Parathyroid adenoma (tissue), 2 donors: ENCODE results near the gene SORCS3.

Experiments used
- H2AFZ ChIP-seq: fragments of 300-600 bp; sonication (generic); one replicate; pipeline ENCODE4 v1.7.0; 2017; ENCODE audit warnings: antibody characterized with exemption, mild to moderate bottlenecking
- H3K27ac ChIP-seq: fragments of 300-600 bp; sonication (generic); one replicate; pipeline ENCODE4 v1.7.0; 2017
- H3K27me3 ChIP-seq: fragments of 300-600 bp; sonication (generic); one replicate; pipeline ENCODE4 v1.7.0; 2017; ENCODE audit warnings: low read length; ENCODE audit not compliant: control insufficient read depth, insufficient read depth
- H3K36me3 ChIP-seq: fragments of 300-600 bp; sonication (generic); one replicate; pipeline ENCODE4 v1.7.0; 2017; ENCODE audit warnings: low read length; ENCODE audit not compliant: control insufficient read depth, insufficient read depth
- H3K4me1 ChIP-seq: fragments of 300-600 bp; sonication (generic); one replicate; pipeline ENCODE4 v1.7.0; 2017; ENCODE audit warnings: control low read depth
- H3K4me2 ChIP-seq: fragments of 300-600 bp; sonication (generic); one replicate; pipeline ENCODE4 v1.7.0; 2017; ENCODE audit warnings: low read length
- H3K4me3 ChIP-seq: fragments of 300-600 bp; sonication (generic); one replicate; pipeline ENCODE4 v1.7.0; 2017; ENCODE audit warnings: low read depth, low read length
- H3K79me2 ChIP-seq: fragments of 300-600 bp; sonication (generic); one replicate; pipeline ENCODE4 v1.7.0; 2017; ENCODE audit warnings: control low read depth
- H3K9ac ChIP-seq: fragments of 300-600 bp; sonication (generic); one replicate; pipeline ENCODE4 v1.7.0; 2017; ENCODE audit warnings: mild to moderate bottlenecking
- H3K9me3 ChIP-seq: fragments of 300-600 bp; sonication (generic); one replicate; pipeline ENCODE4 v1.7.0; 2017; ENCODE audit warnings: low read length; ENCODE audit not compliant: control insufficient read depth
- CTCF ChIP-seq: fragments of 300-600 bp; sonication (generic); IDR thresholded peaks from one replicate; pipeline ENCODE4 v1.7.0; 2017; ENCODE audit warnings: antibody characterized with exemption, mild to moderate bottlenecking
- donor health status: primary hyperparathyroidism.

The SORCS3 gene

GRCh38 chr10:105044902-105045301 is 403.8 kb downstream of the SORCS3 start:
- no peaks in the 10 kb centered on the region for H3K9me3 ChIP-seq
- H3K4me1 ChIP-seq, result no peaks in the 10 kb centered on the region
- H3K27ac ChIP-seq, result no peak overlapping the region
- no peak for TF ChIP-seq CTCF
- H2AFZ ChIP-seq, result no peak overlapping the region
- no peak overlapping the region for H3K9ac ChIP-seq
- no peaks in the 10 kb centered on the region for H3K79me2 ChIP-seq
- H3K4me2 ChIP-seq, result no peak overlapping the region
- H3K4me3 ChIP-seq, result no peak overlapping the region
- H3K27me3 ChIP-seq, result no peaks in the 10 kb centered on the region
- no peaks in the 10 kb centered on the region for H3K36me3 ChIP-seq

- Histone ChIP-seq H2AFZ (no peak overlapping the region), H3K4me3 (no peak overlapping the region), H3K79me2 (no peaks in the 10 kb centered on the region), H3K27ac (no peak overlapping the region), H3K9ac (no peak overlapping the region), H3K27me3 (no peaks in the 10 kb centered on the region), H3K36me3 (no peaks in the 10 kb centered on the region), H3K4me1 (no peaks in the 10 kb centered on the region), H3K9me3 (no peaks in the 10 kb centered on the region), H3K4me2 (no peak overlapping the region)
- no peak for TF ChIP-seq CTCF
Measured at GRCh38 chr10:105056413-105056812, 415.3 kb downstream of the SORCS3 start.

GRCh38 chr10:105062951-105063350 is 421.9 kb downstream of the SORCS3 start:
- Histone ChIP-seq H3K27me3 (no peaks in the 10 kb centered on the region), H3K4me2 (no peak overlapping the region), H3K36me3 (no peaks in the 10 kb centered on the region), H2AFZ (no peak overlapping the region), H3K9me3 (no peaks in the 10 kb centered on the region), H3K9ac (no peak overlapping the region), H3K4me1 (no peaks in the 10 kb centered on the region), H3K27ac (no peak overlapping the region), H3K79me2 (no peaks in the 10 kb centered on the region), H3K4me3 (no peak overlapping the region)
- TF ChIP-seq CTCF, result no peak

DNA sequence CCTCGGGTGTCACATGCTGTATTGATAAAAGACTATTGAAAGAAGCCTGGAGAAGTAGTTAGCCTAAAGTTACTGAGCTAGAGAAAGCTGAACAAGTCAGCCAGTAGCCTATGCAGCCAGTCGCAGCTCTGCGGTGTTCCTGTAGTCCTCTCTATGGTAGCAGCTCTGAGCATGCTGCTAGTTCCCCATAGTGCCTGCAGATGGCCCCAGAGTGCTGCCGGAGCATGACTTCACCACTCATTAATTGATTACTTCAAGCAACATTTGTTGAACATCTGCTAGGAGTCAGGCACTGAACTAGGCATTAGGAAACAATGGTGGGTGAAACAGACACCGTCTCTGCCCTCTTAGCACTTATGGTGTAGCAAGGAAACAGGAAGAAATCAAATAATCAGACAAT is 422.7 kb downstream of the SORCS3 start:
- H3K4me2 ChIP-seq, result no peak overlapping the region
- TF ChIP-seq CTCF, result no peak
- H3K4me1 ChIP-seq, result no peaks in the 10 kb centered on the region
- no peaks in the 10 kb centered on the region for H3K9me3 ChIP-seq
- H3K27me3 ChIP-seq, result no peaks in the 10 kb centered on the region
- no peak overlapping the region for H3K9ac ChIP-seq
- no peaks in the 10 kb centered on the region for H3K79me2 ChIP-seq
- H3K36me3 ChIP-seq, result no peaks in the 10 kb centered on the region
- H3K27ac ChIP-seq, result no peak overlapping the region
- H3K4me3 ChIP-seq, result no peak overlapping the region
- no peak overlapping the region for H2AFZ ChIP-seq

DNA sequence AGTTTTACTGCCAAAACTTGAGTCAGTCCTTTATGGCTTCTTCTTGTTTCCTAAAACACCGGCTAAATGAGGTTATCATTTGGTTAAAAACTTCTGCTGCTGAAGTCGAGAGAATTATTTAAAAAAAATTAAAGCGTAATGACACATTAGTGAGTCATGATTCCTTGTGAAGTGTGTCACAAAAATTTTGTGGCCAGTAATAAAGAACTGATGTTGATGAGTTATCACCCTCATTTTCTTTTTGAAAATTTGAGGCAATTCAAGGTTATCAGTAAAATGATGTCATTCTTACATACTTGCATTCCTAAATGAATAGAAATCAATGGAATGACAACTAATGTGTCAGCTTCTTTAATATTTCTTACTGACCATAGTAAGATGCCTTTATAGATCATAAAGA is 427.4 kb downstream of the SORCS3 start:
- Histone ChIP-seq H3K9me3 (no peaks in the 10 kb centered on the region), H3K4me2 (no peak overlapping the region), H3K4me1 (no peaks in the 10 kb centered on the region), H3K9ac (no peak overlapping the region), H3K36me3 (no peaks in the 10 kb centered on the region), H2AFZ (no peak overlapping the region), H3K27ac (no peak overlapping the region), H3K27me3 (no peaks in the 10 kb centered on the region), H3K4me3 (no peak overlapping the region), H3K79me2 (no peaks in the 10 kb centered on the region)
- no peak for TF ChIP-seq CTCF
